ENCODE results near the gene POFUT1.
"Not testable (repeated sequence)": the region's sequence is repeated elsewhere in the genome, so short reads cannot be mapped to it uniquely, and the experiment has no call there.

POFUT1 gene

GRCh38 chr20:32189691-32190615 is 17.7 kb upstream of the POFUT1 start:
- peak; percentile 71 for DNase-seq

GRCh38 chr20:32190616-32191415 is 16.9 kb upstream of the POFUT1 start:
- peak; percentile 76 for DNase-seq

GRCh38 chr20:32191422-32191821 is 16.3 kb upstream of the POFUT1 start:
- no peak for DNase-seq

GRCh38 chr20:32191873-32192272 is 15.8 kb upstream of the POFUT1 start:
- DNase-seq, result no peak

GRCh38 chr20:32192698-32193097 is 15.0 kb upstream of the POFUT1 start:
- no peak for DNase-seq

GRCh38 chr20:32193336-32193735 is 14.3 kb upstream of the POFUT1 start:
- DNase-seq, result not testable (repeated sequence)

DNA sequence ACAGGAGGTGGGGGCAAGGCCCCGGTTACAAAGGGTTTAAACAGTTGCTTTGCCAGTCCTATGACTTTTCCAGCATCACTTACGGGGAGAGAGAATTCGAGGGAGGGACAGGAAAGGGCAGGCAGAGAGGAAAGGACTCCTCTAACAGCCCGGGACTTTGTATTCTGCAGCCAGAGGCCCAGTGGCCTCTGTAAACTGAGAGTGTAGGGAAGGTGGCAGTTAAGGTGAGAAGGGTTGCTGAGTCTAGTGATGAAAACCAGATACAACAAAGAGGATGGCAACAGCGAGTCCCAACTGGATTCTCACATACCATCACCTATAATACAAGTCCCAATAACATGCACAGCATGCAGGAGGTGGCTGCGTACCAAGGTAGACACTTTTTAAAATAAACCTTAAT is 13.7 kb upstream of the POFUT1 start:
- no peak for DNase-seq

- DNase-seq, result peak; percentile 21
Measured at GRCh38 chr20:32195581-32195980, 12.1 kb upstream of the POFUT1 start.

GRCh38 chr20:32196613-32197012 is 11.1 kb upstream of the POFUT1 start:
- DNase-seq, result not testable (repeated sequence)

DNA sequence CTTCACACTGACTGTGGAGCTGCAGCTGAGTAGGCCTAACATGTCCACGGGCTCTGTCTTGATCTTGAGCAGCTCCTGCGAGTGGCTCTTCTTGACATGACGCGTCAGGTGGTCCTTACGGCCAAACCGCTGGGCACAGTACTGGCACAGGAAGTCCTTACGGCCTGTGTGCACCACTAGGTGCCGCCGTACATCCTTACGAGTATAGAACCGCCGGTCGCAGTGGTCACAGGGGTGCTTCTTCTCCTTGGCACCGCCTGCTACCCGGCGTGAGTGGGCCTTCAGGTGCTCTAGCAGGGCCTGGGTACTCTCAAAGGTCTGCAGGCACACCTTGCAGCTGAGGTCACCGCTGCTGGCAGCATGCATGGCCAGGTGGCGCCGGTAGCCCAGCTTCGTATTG is 10.5 kb upstream of the POFUT1 start:
- peak; percentile 21 for DNase-seq

DNA sequence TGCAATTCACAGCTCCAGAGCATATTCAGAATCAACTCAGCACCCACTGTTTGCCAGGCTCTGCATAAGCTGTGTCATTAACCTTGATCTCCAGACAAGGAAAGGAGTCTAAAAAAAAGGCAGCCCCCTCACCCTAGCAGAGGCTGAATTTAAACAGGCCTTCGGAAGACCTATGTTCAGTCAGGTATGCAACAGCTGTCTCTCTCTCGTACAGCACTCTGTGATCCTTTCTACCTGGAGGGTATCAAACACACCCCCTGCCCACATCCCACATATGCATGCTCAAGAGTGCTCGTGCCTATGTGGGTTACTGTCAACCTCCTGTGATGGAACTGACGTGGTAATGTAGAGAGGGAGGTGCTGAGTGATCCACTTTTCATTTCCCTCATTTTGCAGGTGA is 8.7 kb upstream of the POFUT1 start:
- no peak for DNase-seq

- no peak for DNase-seq
Measured at GRCh38 chr20:32201296-32201976, 6.2 kb upstream of the POFUT1 start.

GRCh38 chr20:32201977-32202363 is 5.7 kb upstream of the POFUT1 start:
- no peak for DNase-seq

DNA sequence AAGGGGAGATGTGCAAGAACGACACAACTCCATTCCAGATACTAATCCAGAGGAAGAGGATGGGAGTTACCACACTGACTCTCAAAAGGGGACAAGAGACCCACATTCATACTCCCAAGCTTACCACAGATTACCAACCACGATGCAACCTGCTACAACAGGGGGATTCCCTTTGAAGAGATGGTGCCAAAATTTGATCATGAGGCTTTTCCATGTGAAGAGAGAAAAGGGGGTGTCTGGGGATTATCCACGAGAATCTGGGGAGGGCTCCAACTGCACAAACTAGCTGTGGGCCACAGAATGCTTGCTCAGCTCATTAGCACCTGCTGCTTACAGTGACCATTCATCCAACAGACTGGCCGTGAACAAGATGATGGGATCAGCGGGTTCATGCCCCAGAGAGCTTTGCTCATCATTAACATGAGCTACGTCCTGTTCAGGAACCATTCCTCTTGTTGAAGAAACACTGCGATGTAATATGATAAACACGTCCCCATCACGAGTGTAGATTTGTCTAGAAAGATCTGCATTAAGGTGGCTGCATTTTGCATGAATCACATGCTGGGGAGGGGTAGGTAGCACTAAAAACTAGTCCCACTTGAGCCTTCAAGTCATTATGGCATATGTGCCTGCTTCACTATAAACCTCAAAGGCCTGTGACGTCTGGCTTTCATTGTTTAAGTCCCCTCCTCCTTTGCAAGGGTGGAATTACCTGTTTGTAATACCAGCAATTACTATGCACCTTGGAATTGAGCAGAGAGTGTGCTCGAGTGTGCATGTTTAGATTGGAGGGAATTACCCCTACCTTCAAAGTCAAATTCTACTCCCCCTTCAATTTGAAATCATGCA is 4.1 kb upstream of the POFUT1 start:
- peak; percentile 79 for DNase-seq

- DNase-seq, result peak; percentile 49
Measured at GRCh38 chr20:32204205-32205109, 3.2 kb upstream of the POFUT1 start.

DNA sequence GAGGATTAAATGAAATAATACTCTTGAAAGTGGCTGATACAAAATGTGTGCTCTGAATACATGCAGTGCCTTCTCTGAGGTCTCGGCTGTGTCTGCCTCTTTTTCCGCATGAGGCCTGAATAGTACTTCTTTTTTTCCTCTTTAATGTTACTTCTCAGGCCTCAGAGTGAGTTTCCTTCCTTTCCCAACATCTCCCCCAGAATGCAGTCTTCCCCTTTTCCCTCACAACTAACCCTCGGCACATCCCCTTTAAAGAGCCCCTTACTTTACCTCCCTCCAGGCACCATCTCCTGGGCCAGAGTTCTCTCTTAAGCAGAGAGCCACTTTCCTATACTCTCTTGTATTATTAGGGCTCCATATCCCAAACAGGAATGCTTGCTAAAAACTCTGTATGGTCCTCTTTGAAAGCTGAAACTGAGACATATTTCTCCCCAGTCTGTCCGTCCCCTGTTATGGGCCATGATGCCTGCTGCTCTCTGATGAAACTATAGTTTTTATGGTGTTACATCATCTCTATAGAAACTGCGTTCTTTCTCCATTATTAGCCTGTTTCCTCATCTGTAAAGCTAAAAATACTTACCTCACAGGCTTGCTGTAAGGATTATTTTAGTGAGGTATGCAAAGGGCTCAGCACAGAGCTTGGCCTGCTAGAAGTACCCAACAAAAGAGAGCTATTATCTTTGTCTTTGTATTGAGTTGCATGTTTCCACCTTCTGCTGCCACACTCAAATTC is 2.4 kb upstream of the POFUT1 start:
- DNase-seq, result no peak

DNA sequence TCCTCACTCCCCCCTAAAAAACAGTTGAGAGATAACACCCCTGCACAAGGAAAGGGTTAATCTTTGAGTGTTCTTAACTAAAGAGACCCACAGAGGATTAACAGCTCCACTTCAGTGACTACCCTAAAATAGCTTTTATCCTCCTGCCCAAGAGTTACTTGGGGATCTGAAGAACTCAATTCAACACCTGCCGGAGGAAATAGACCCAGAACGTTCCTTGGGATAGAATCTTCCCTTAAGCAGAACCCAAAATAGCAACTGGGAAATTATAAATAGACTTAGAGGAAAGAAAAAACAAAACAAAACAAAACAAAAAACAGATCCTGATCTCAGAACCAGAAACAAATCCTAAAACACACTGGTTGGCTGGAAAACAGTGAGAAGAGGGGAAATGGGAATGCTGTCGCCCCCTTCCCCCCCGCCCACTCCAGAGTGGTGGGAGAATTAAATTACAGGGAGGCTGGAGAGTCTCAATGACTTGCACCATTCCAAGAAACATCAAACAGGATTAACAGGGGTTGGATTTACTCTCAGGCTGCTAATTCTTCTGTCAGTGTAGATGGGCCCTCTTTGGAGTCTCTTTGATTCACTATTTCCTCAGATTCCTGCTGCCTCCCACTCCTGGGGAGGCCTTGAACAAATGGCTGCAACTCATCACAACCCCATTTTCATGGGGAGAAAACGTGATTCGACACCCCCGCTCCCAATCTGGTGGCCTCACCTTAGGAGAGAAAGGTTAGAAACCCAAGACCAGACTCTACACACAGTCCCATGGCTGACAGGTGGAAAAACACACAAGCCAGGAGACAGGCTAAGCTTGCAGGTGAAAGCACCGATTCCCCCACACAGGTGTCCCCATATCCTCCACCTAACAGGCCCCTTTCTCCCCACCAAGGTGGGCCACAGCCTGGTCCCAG is 1.6 kb upstream of the POFUT1 start:
- peak; percentile 29 for DNase-seq

DNA sequence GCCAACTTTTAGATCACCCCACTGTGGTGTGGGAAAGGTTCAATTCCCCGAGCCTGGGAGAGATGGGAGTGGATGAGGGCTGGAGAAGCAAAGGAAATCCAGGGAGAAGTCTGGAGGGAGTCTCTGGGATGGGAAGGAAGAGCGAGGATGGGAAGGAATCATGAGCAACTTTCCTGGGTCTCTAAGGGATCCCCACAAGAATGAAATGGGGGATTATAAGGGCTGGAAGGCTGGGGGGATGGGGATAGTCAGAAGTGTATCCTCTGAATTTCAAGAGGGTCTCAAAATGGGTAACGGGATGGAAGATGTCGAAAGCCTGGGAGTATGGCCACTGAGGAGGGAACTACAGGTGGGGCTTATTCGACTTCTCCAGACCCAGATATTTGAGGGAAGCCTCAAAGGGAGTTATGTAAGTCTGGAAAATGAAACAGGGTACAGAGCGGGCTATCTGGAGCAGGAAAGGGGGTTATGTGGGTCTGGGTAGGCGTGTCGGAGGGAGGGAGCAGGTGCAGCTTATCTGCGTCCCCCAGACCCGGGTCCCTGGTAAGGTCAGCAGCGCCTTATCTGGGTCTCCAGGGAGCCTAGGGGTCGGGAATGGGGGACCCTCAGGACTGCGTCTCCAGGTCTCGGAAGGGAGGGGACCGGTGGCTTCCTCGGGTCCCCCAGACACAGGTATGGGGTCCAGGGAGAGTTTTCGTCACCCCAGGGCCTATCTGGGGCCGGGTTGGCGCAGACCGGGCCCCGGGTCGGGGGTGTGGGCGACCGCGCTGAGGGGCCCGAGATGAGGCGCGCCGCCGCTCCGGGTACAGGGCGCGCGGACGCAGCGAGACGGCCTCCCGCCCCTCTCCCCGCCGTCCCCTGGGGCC is 687 bp upstream of the POFUT1 start:
- peak; percentile 44 for DNase-seq

All from NCI-H69 (cell line).